GM19238 (cell line): ENCODE measurements around the gene SLC37A3.
"Not testable (repeated sequence)": the region's sequence is repeated elsewhere in the genome, so short reads cannot be mapped to it uniquely, and the experiment has no call there.

Experiments used
- DNase-seq: peaks from one replicate; pipeline ENCODE4 v3.0.0; 2011; ENCODE audit warnings: low spot score; ENCODE audit not compliant: insufficient read length

Gene SLC37A3

GRCh38 chr7:140314573-140315480, 83.5 kb downstream of the SLC37A3 start:
- no peak for DNase-seq

- no peak for DNase-seq
Observed at GRCh38 chr7:140312141-140312846, 86.0 kb downstream of the SLC37A3 start.

GRCh38 chr7:140311128-140311527, 87.2 kb downstream of the SLC37A3 start:
- not testable (repeated sequence) for DNase-seq

GRCh38 chr7:140310337-140311002, 87.9 kb downstream of the SLC37A3 start:
- no peak for DNase-seq

GRCh38 chr7:140308060-140308459, 90.3 kb downstream of the SLC37A3 start:
- no peak for DNase-seq

- no peak for DNase-seq
Observed at GRCh38 chr7:140304191-140304799, 94.0 kb downstream of the SLC37A3 start.

- DNase-seq, result no peak
Observed at GRCh38 chr7:140300243-140301136, 97.8 kb downstream of the SLC37A3 start.

- no peak for DNase-seq
Observed at GRCh38 chr7:140298213-140298612, 100.1 kb downstream of the SLC37A3 start.

- DNase-seq, result no peak
Observed at GRCh38 chr7:140297192-140297591, 101.1 kb downstream of the SLC37A3 start.

- no peak for DNase-seq
Observed at GRCh38 chr7:140295224-140295738, 103.0 kb downstream of the SLC37A3 start.

GRCh38 chr7:140294454-140294853, 103.9 kb downstream of the SLC37A3 start:
- no peak for DNase-seq

GRCh38 chr7:140292438-140292837, 105.9 kb downstream of the SLC37A3 start:
- no peak for DNase-seq

- no peak for DNase-seq
Observed at GRCh38 chr7:140289804-140290203, 108.5 kb downstream of the SLC37A3 start.

GRCh38 chr7:140287988-140288387, 110.3 kb downstream of the SLC37A3 start:
- no peak for DNase-seq

GRCh38 chr7:140285938-140286337, 112.4 kb downstream of the SLC37A3 start:
- DNase-seq, result no peak

GRCh38 chr7:140284062-140284461, 114.3 kb downstream of the SLC37A3 start:
- no peak for DNase-seq
